GM23338 (cell line): Measurements from ENCODE around the gene WDR1. TPM values are rescaled to one million over a fixed set of nuclear protein-coding genes. Genes with fewer than 3 reads are reported as not detected.

Experiments used
- ATAC-seq: fragments of 200-7000 bp; cut with Tn5 transposase; 3 replicates; pipeline ENCODE4 v1.9.1; 2020
- DNase-seq: peaks from one replicate; pipeline ENCODE4 v3.0.0-alpha.2; 2015; ENCODE audit warnings: low spot score
- H2AFZ ChIP-seq: fragments of 200-600 bp; sonication (generic); 2 replicates; pipeline ENCODE4 v1.8.0; 2016; ENCODE audit warnings: antibody characterized with exemption, mild to moderate bottlenecking, moderate library complexity
- H3F3A ChIP-seq: fragments of 200-600 bp; sonication (generic); replicated peaks from 2 replicates; pipeline ENCODE4 v1.8.0; 2017; ENCODE audit warnings: antibody characterized with exemption, mixed run types, low read depth
- H3K27ac ChIP-seq: fragments of 200-600 bp; sonication (generic); 2 replicates; pipeline ENCODE4 v1.6.1; 2016; ENCODE audit warnings: low read depth
- H3K27me3 ChIP-seq: fragments of 200-600 bp; sonication (generic); 2 replicates; pipeline ENCODE4 v1.8.0; 2016; ENCODE audit warnings: mild to moderate bottlenecking, mixed run types, moderate library complexity; ENCODE audit not compliant: insufficient read depth
- H3K36me3 ChIP-seq: fragments of 200-600 bp; sonication (generic); 2 replicates; pipeline ENCODE4 v1.8.0; 2016; ENCODE audit warnings: mild to moderate bottlenecking; ENCODE audit not compliant: insufficient read depth
- H3K4me1 ChIP-seq: fragments of 200-600 bp; sonication (generic); 2 replicates; pipeline ENCODE4 v1.8.0; 2016; ENCODE audit warnings: mild to moderate bottlenecking, moderate library complexity; ENCODE audit not compliant: insufficient read depth
- H3K4me2 ChIP-seq: fragments of 200-600 bp; sonication (generic); 2 replicates; pipeline ENCODE4 v1.7.1; 2017; ENCODE audit warnings: mixed run types
- H3K4me3 ChIP-seq: fragments of 200-600 bp; sonication (generic); 2 replicates; pipeline ENCODE4 v1.6.1; 2016; ENCODE audit warnings: mixed run types
- H3K79me2 ChIP-seq: fragments of 200-600 bp; sonication (generic); replicated peaks from 2 replicates; pipeline ENCODE4 v1.8.0; 2017; ENCODE audit warnings: mild to moderate bottlenecking; ENCODE audit not compliant: insufficient read depth
- H3K9me2 ChIP-seq: fragments of 200-600 bp; sonication (generic); 2 replicates; pipeline ENCODE4 v1.8.0; 2017; ENCODE audit not compliant: insufficient read depth
- H4K20me1 ChIP-seq: fragments of 200-600 bp; sonication (generic); replicated peaks from 2 replicates; pipeline ENCODE4 v1.8.0; 2017; ENCODE audit warnings: mild to moderate bottlenecking; ENCODE audit not compliant: insufficient read depth
- H3K27ac Mint-ChIP-seq: 2 replicates; pipeline ENCODE4 v1.8.0; 2020; ENCODE audit warnings: inconsistent platforms, mild to moderate bottlenecking, moderate library complexity, mixed read lengths
- H3K27me3 Mint-ChIP-seq: 3 replicates; pipeline ENCODE4 v1.8.0; 2022; ENCODE audit warnings: low read depth, mild to moderate bottlenecking, moderate library complexity, mixed read lengths, inconsistent platforms; ENCODE audit not compliant: insufficient read depth, poor library complexity
- H3K36me3 Mint-ChIP-seq: 3 replicates; pipeline ENCODE4 v1.8.0; 2021; ENCODE audit warnings: low read depth, mild to moderate bottlenecking, inconsistent platforms, moderate library complexity, mixed read lengths
- H3K4me1 Mint-ChIP-seq: 3 replicates; pipeline ENCODE4 v1.8.0; 2020; ENCODE audit warnings: mild to moderate bottlenecking, inconsistent platforms, mixed read lengths
- H3K4me3 Mint-ChIP-seq: 3 replicates; pipeline ENCODE4 v1.8.0; 2021; ENCODE audit warnings: moderate library complexity, mild to moderate bottlenecking, inconsistent platforms, mixed read lengths
- H3K9me3 Mint-ChIP-seq: 3 replicates; pipeline ENCODE4 v1.8.0; 2020; ENCODE audit warnings: moderate library complexity, mild to moderate bottlenecking, inconsistent platforms, mixed read lengths
- CREB1 ChIP-seq: fragments of 250-450 bp; sonication (Bioruptor Pico); IDR thresholded peaks from 2 replicates; pipeline ENCODE4 v1.5.0; 2020; ENCODE audit warnings: low read depth, mild to moderate bottlenecking, moderate library complexity
- CTCF ChIP-seq, 2 experiments: fragments of 200-600 bp in 1 of 2; sonication (generic) in 1 of 2; conservative IDR thresholded peaks; 2 replicates each; pipeline versions ENCODE4 v1.5.1 to v1.6.1; 2016 to 2017; ENCODE audit warnings: antibody characterized with exemption in 2 of 2, low read depth in 2 of 2, mild to moderate bottlenecking in 2 of 2, moderate library complexity in 1 of 2
- ETS1 ChIP-seq: IDR thresholded peaks from 2 replicates; pipeline ENCODE4 v1.6.1; 2016; ENCODE audit warnings: antibody characterized with exemption
- EZH2 ChIP-seq: fragments of 200-600 bp; sonication (generic); IDR thresholded peaks from one replicate; pipeline ENCODE4 v1.8.0; 2017; ENCODE audit warnings: antibody characterized with exemption, mild to moderate bottlenecking, low read depth; ENCODE audit not compliant: unreplicated experiment
- EZH2phosphoT487 ChIP-seq: fragments of 200-600 bp; sonication (generic); IDR thresholded peaks from one replicate; pipeline ENCODE4 v1.8.1; 2018; ENCODE audit warnings: antibody characterized with exemption; ENCODE audit not compliant: unreplicated experiment
- JUNB ChIP-seq: IDR thresholded peaks from one replicate; pipeline ENCODE4 v1.6.1; 2016; ENCODE audit warnings: antibody characterized with exemption; ENCODE audit not compliant: unreplicated experiment
- NANOG ChIP-seq: IDR thresholded peaks from 2 replicates; pipeline ENCODE4 v1.6.1; 2016; ENCODE audit warnings: antibody characterized with exemption, borderline replicate concordance
- POLR2AphosphoS5 ChIP-seq: IDR thresholded peaks from 2 replicates; pipeline ENCODE4 v1.6.1; 2016; ENCODE audit warnings: antibody characterized with exemption, low read depth
- REST ChIP-seq: IDR thresholded peaks from one replicate; pipeline ENCODE4 v1.6.1; 2018; ENCODE audit warnings: antibody characterized with exemption; ENCODE audit not compliant: unreplicated experiment
- STAT1 ChIP-seq: IDR thresholded peaks from one replicate; pipeline ENCODE4 v1.6.1; 2016; ENCODE audit warnings: antibody characterized with exemption; ENCODE audit not compliant: unreplicated experiment
- ZNF114 ChIP-seq: fragments of 250-450 bp; sonication (Bioruptor Pico); IDR thresholded peaks from 2 replicates; pipeline ENCODE4 v1.5.0; 2020; ENCODE audit warnings: mild to moderate bottlenecking, moderate library complexity
- ZNF331 ChIP-seq: fragments of 250-450 bp; sonication (Bioruptor Pico); IDR thresholded peaks from 2 replicates; pipeline ENCODE4 v1.5.0; 2020; ENCODE audit warnings: low read depth, mild to moderate bottlenecking, moderate library complexity
- ZNF462 ChIP-seq: fragments of 250-450 bp; sonication (Bioruptor Pico); IDR thresholded peaks from 2 replicates; pipeline ENCODE4 v1.5.0; 2020; ENCODE audit warnings: mild to moderate bottlenecking, moderate library complexity
- polyA plus RNA-seq: library from polyadenylated mRNA; unstranded; fragments of >200 nt; fragmentation: Nextera tagmentation; extraction: Ambion mirVana; gene quantifications from 2 replicates; pipeline ENCODE4 v1.2.1, GENCODE V29; 2016
- total RNA-seq: library from RNA; depleted of rRNA; stranded (reverse); fragments of >200 nt; shearing (Covaris generic); gene quantifications from 2 replicates; pipeline ENCODE4 v1.2.3, GENCODE V29; 2014

The WDR1 gene
- total and polyA plus RNA-seq, 2 experiments from 2014 or later: 93.2 to 248 TPM

- no peak for ATAC-seq
- H3K36me3 Mint-ChIP-seq: no peaks in the 10 kb centered on the region
- TF ChIP-seq ZNF331 (no peak), ETS1 (no peak), EZH2phosphoT487 (no peak), JUNB (no peak), POLR2AphosphoS5 (no peak), ZNF462 (CRISPR knock-in tag) (no peak), CREB1 (no peak), STAT1 (no peak), EZH2 (no peak), ZNF114 (CRISPR knock-in tag) (no peak), CTCF (conservative IDR thresholded peaks at IDR 0.05; ENCODE audit: low read depth in 2 of 2) (no peak), NANOG (no peak), REST (no peak)
- Histone ChIP-seq H3F3A (no peaks in the 10 kb centered on the region), H3K4me3 (no peak overlapping the region), H2AFZ (no peak overlapping the region), H3K9me2 (peaks cover 14% of the 10 kb centered on the region), H3K36me3 (no peaks in the 10 kb centered on the region), H3K4me2 (no peak overlapping the region), H4K20me1 (no peaks in the 10 kb centered on the region), H3K79me2 (no peaks in the 10 kb centered on the region), H3K4me1 (no peaks in the 10 kb centered on the region), H3K27me3 (no peaks in the 10 kb centered on the region), H3K27ac (no peak overlapping the region)
- H3K27me3 Mint-ChIP-seq: peaks cover 2% of the 10 kb centered on the region
- H3K9me3 Mint-ChIP-seq: no peaks in the 10 kb centered on the region
- no peaks in the 10 kb centered on the region for H3K4me1 Mint-ChIP-seq
- H3K27ac Mint-ChIP-seq: no peak overlapping the region
- H3K4me3 Mint-ChIP-seq: no peak overlapping the region
- DNase-seq: no peak
Measured at GRCh38 chr4:10151182-10151581, 34.6 kb upstream of the WDR1 start.
